NB4 (cell line): ENCODE results near the gene MICAL3.

Experiments used
- DNase-seq: peaks from one replicate; pipeline ENCODE4 v3.0.0; 2010; ENCODE audit warnings: low read depth
- H3K4me3 ChIP-seq: one replicate; pipeline ENCODE4 v1.5.1; 2011; ENCODE audit warnings: mild to moderate bottlenecking, low read depth, low read length, moderate library complexity
- CTCF ChIP-seq: IDR thresholded peaks from one replicate; pipeline ENCODE4 v1.5.1; 2012; ENCODE audit warnings: low read depth, low read length
- MAX ChIP-seq: IDR thresholded peaks from 2 replicates; pipeline ENCODE4 v1.6.1; 2011; ENCODE audit warnings: low read depth, low read length
- MYC ChIP-seq: IDR thresholded peaks from 2 replicates; pipeline ENCODE4 v1.6.1; 2011; ENCODE audit warnings: low read depth, low read length
- POLR2A ChIP-seq: IDR thresholded peaks from 2 replicates; pipeline ENCODE4 v1.6.1; 2011; ENCODE audit warnings: mild to moderate bottlenecking; ENCODE audit not compliant: insufficient read length; ENCODE audit errors: extremely low read depth

Gene MICAL3

GRCh38 chr22:17753401-17753989, 270.9 kb downstream of the MICAL3 start:
- TF ChIP-seq MYC: no peak
- TF ChIP-seq POLR2A: no peak
- TF ChIP-seq MAX: no peak
- TF ChIP-seq CTCF: no peak
- no peak overlapping the region for H3K4me3 ChIP-seq
- peak; percentile 42 for DNase-seq

- H3K4me3 ChIP-seq: no peak overlapping the region
- no peak for DNase-seq
- TF ChIP-seq MAX: no peak
- no peak for TF ChIP-seq MYC
- no peak for TF ChIP-seq CTCF
- no peak for TF ChIP-seq POLR2A
These were observed 272.8 kb downstream of the MICAL3 start for GRCh38 chr22:17751596-17751995.

- H3K4me3 ChIP-seq: no peak overlapping the region
- no peak for DNase-seq
- TF ChIP-seq MAX: no peak
- TF ChIP-seq POLR2A: no peak
- TF ChIP-seq MYC: no peak
These were observed 274.6 kb downstream of the MICAL3 start for GRCh38 chr22:17749605-17750395.

- TF ChIP-seq POLR2A (no peak), MYC (no peak), MAX (no peak), CTCF (no peak)
- no peak for DNase-seq
- H3K4me3 ChIP-seq: no peak overlapping the region
These were observed 275.6 kb downstream of the MICAL3 start for GRCh38 chr22:17748555-17749353.

- H3K4me3 ChIP-seq: no peak overlapping the region
- DNase-seq: no peak
- TF ChIP-seq MYC (no peak), MAX (no peak), CTCF (no peak), POLR2A (no peak)
These were observed 277.4 kb downstream of the MICAL3 start for GRCh38 chr22:17746916-17747315.

GRCh38 chr22:17744430-17744829, 279.9 kb downstream of the MICAL3 start:
- TF ChIP-seq POLR2A: no peak
- no peak for TF ChIP-seq CTCF
- no peak for TF ChIP-seq MYC
- TF ChIP-seq MAX: no peak
- DNase-seq: no peak
- no peak overlapping the region for H3K4me3 ChIP-seq
